ENCODE results near the gene MEF2B.
"Not testable (repeated sequence)": the region's sequence is repeated elsewhere in the genome, so short reads cannot be mapped to it uniquely, and the experiment has no call there.

Gene MEF2B

GRCh38 chr19:19121371-19121770 lies 48.7 kb downstream of the MEF2B start:
- DNase-seq: no peak

GRCh38 chr19:19120308-19121231 lies 49.5 kb downstream of the MEF2B start:
- no peak for DNase-seq

DNA sequence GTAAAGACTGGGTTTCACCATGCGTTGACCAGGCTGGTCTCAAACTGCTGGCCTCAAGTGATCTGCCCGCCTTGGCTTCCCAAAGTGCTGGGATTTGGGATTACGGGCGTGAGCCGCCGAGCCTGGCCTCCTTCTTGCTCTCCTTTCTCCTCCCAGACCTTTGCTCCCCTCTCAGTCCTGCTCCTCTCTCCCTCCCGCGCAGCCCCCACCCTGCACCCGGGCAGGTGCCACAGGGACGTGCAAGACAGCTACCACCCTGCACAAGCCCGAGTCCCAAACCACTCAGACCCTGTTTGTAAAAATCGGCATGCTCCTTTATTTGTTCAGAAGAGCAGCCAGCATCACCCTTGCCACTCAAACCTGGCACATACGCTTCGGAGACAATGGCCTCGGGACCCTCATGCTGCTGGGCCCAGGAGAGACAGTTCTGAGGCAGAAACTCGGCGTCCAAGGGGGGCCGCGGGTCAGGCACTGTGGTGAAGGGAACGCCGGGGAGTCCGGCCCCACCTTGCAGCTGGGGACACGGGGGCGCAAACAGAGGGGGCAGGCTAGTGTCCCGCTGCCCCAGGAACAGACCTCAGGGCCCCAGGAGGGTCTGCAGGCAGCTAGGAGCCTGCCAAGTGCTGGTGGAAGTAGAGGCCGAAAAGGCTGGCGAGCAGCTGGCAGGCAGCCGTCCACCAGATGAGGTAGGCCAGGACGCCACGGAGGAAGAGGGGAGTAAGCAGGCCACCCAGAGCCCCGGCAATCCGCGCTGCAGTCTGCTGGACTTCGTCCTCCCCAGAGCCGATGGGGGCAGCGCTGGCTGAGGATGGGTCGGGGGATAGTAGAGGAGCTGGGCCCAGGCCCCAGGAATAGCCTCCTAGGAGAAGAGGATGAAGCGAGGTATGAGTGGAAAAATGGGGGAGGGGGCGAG lies 50.5 kb downstream of the MEF2B start:
- no peak for DNase-seq

DNA sequence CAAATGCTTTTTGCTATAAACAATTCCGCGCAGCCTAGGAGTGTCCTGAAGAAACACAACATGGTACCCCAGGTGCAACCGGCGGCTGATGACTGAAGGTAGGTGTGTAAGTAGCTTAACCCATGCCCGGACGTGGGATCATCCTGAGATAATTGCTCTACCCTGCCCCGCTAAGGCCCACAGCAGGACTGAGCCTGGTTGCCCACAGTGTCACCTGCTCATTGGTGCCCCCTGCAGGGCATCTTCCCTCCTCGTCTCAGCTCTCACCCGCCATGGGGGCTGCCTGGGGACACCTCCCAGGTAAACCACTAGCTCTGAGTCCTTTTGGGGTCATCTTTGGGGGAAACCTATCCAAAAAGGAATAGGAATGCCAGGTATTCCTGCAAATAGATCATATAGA lies 54.1 kb downstream of the MEF2B start:
- no peak for DNase-seq

DNA sequence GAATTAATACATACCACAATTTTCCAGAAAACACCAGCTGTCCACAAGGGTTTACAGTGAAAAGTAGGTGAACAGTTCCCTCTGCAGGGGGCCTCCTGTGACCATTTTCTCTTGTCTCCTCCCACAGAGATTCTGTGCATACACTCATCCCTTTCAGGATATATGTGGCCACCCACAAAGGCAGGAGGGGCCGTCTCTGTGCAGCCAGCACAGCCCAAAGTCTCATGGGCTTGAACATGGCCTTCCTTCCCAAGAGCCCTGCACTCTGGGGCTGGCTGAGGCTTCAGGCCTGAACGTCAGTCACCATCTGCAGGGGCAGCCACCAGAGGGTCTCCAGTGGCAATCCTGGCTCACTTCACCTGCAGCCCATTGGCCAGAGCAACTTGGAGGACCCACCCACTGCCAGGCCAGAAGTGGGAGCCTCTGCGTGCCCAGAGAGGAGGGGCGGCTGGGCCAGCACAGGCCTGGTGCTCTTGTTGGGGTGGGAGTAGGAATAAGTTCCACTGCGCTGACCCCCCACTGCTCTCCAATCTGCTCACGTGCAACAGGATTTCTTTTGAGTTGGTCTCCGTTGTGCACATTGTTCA lies 56.9 kb downstream of the MEF2B start:
- DNase-seq: no peak

- no peak for DNase-seq
These were observed 58.0 kb downstream of the MEF2B start for GRCh38 chr19:19111967-19112580.

DNA sequence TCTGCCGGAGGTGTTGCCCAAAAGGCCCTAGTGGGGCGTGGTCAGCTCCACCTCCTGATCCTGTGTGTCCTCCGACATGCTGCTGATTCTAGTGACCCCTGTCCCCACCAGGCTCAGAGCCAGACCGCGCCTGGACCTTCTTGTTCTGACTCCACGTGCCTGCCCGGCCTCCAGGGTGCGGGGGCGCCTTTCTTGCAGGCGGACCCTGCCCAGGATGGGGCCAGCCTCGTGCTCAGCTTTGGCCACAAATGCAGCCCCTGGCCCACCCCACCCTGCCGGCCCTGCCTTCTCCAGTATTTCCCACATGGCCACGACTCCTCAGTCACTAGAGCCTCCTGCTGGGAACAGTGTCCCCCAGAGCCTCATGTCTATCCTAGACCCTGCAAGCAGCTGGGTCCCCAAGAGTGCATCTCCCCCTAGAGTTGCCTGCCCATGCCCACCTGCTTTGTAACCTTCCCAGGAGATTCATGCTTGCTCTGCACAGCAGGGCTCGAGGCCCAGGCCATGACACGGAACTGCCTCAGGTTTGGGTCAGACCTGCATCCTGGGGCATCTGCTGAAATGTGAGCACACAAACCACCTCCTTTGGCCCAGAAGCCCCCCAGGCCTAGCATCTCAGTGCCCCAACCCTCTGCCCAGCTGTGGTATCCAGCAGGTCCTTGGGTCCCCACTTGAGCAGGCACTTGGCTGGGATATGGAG lies 58.8 kb downstream of the MEF2B start:
- DNase-seq: no peak

DNA sequence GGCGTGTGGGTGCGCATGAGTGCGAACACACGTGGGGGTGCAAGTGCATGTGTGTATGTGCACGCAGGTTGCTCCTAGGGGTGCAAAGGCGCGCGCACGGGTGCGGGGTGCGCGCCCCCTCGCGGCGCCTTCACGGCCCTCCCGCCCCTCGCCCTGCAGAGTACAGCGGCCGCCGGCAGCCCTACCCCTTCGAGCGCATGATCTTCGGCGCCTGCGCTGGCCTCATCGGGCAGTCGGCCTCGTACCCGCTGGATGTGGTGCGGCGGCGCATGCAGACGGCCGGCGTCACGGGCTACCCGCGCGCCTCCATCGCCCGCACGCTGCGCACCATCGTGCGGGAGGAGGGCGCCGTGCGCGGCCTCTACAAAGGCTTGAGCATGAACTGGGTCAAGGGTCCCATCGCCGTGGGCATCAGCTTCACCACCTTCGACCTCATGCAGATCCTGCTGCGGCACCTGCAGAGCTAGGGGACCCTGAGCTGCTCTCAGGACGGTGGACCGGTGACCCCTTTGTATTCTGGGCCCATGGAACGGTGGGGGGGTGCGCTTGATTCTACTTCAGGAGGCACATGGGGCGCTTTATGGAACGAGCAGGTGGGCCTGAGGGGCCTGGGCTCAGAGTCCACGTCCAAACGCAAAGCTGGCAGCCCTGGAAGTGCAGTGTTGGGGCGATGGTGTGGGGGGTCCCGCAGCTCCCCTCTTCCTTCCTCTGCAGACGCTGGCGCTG lies 59.5 kb downstream of the MEF2B start:
- DNase-seq: no peak

DNA sequence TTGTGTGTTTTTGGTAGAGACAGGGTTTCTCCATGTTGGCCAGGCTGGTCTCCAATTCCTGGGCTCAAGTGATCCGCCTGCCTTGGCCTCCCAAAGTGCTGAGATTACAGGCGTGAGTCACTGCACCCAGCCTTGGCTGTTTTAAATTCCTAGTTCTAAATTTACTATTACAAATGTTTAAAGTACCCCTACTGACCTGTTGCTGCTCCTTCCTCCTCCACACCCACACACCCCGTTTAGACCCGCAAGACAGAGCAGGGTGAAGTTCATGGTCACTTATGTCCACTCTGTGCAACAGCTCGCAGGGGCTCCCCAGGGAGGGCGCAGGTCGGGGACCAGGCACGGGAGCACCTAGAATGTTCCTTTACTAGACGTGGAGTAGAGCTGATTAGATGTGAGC lies 60.5 kb downstream of the MEF2B start:
- DNase-seq: no peak

- no peak for DNase-seq
These were observed 62.4 kb downstream of the MEF2B start for GRCh38 chr19:19107654-19108053.

DNA sequence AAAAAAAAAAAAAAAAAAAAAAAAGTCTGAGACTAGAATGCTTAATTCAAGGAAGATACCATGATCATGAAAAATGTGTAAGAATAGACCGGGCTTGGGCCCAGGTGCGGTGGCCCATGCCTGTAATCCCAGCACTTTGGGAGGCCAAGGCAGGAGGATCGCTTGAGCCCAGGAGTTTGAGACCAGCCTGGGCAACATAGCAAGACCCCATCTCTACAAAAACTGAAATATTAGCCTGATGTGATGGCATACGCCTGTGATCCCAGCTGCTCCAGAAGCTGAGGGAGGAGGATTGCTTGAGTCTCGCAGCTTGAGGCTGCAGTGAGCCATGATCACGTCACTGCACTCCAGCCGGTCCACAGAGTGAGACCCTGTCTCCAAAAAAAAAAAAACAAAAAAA lies 63.1 kb downstream of the MEF2B start:
- not testable (repeated sequence) for DNase-seq

DNA sequence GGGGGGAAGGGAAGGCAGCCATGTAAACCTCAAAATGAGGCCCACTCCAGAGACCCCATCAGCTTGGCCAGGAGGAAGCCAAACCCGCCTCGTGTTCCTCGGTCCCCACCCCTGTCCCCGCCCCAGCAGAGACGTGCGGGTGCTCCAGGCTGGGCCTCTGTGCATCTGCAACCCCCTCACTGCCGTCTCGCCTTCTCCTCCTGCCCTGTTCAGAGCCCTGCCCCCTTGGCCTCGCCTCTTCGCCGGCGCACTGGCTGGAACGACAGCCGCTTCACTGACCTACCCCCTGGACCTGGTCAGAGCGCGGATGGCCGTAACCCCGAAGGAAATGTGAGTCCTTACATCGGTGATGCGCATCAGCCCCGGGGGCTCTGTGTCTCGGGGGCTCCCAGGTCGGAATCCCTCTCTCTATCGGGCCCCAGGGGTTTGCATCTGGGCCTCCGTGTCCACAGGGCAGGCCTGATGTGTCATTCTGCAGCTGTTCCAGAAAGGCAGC lies 64.0 kb downstream of the MEF2B start:
- no peak for DNase-seq

DNA sequence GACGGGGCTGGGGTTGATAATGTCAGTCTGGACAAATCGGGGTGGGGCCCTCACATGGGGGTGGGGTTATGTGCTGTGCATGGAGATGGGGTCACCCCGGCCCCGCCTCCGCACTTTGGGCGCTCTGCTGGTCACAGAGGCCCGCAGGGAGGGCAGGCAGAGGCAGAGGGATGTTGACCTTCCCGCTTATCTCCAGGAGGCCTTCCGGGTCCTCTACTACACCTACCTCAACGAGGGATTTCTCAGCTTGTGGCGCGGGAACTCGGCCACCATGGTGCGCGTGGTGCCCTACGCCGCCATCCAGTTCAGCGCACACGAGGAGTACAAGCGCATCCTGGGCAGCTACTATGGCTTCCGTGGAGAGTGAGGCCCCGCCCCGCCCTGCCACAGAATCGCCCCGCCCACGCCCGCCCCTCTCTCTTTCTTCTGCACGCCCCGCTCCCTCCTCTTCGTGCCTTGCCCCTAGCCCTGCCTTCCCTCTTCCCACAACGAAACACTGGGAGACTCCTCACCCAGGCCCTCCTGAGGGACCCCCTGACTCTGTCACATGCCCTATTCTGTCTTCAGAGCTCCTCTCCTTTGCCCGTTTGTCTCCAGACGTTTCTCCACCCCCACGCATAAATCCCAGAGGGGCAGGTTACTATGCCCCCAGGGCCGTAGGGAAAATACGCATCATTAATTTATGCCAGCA lies 64.6 kb downstream of the MEF2B start:
- DNase-seq: no peak

DNA sequence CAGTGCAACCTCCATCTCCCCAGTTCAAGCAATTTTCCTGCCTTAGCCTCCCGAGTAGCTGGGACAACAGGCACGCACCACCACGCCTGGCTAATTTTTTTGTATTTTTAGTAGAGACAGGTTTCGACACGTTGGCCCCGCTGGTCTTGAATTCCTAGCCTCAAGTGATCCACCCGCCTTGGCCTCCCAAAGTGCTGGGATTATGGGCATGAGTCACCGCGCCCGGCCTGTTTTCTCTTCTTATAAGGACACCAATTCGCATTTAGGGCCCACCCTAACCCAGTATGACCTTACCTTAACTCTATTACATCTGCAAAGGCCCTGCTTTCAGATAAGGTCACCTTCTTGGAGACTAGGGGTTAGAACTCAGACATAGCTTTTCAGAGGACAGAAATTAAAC lies 66.9 kb downstream of the MEF2B start:
- DNase-seq: no peak

- DNase-seq: not testable (repeated sequence)
These were observed 67.5 kb downstream of the MEF2B start for GRCh38 chr19:19102566-19102965.

- no peak for DNase-seq
These were observed 68.5 kb downstream of the MEF2B start for GRCh38 chr19:19101540-19101939.

DNA sequence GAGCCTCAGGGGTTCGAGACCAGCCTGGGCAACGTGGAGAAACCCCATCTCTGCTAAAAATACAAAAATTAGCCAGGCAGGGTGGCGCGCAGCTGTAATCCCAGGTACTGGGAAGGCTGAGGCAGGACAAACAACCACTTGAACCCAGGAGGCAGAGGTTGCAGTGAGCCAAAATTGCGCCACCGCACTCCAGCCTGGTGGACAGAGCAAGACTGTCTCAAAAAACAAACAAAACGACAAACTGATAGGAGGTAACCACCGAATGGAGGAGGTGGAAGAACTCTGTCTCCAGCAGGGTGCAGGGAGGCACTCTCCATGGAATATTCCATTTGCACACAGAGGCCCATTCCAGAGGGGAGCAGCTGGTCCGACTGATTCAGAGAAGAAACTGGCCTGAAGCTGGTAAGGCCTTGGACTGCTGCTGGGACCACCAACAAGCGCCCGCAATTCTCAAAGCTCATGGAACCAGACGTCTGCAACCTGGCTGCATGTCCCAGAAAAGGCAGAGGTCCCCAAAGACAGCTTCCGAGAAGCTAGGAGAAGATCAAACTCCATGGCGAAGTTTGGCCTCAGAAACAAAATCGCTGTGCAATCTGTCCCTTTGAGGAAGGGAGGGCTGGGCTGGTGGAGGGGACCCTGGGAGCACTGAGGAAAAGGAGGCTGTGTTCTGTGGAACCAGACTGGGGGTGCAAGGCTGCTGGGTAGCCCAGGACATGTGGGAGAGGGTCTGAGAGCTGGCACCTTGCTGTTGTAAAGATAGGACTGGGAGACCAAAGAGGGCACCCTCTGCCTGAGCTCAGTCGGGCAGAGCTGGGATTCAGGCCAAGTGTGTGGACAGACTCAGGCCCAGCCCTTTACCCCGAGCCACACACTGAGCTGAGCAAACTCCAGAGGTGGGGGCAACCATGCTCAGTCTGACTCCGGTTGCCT lies 71.1 kb downstream of the MEF2B start:
- DNase-seq: no peak

DNA sequence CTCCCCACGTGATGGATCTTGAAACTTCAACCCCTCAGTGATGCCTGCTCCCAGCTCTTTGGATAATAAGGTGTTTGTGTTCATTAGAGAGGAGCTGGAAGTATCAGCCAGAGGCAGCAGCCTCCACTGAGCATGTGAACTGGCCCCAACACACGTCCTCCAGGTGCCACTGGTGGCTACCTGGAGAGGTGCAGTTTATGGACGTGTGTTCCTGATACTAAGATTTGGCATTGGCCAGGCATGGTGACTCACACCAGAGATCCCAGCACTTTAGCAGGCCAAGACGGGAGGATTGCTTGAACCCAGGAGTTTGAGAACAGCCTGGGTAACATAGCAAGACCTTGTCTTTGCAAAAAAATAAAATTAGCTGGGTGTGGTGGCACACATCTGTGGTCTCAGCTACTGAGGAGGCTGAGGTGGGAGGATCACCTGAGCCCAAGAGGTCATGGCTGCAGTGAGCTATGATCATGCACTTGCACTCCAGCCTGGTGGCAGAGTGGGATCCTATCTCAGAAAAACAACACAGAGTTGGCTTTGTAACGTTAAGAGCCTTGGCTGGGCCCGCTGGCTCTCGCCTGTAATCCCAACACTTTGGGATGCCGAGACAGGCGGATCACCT lies 71.9 kb downstream of the MEF2B start:
- DNase-seq: no peak
